HG03571 (cell line): Measurements from ENCODE around the gene MXD4.

Experiments used
- ATAC-seq: cut with Tn5 transposase; IDR thresholded peaks from one replicate; pipeline ENCODE4 v1.9.1; 2021; ENCODE audit not compliant: unreplicated experiment

MXD4 gene

GRCh38 chr4:2265113-2266110 is 3.5 kb upstream of the MXD4 start:
- no peak for ATAC-seq

GRCh38 chr4:2264481-2265041 is 2.7 kb upstream of the MXD4 start:
- no peak for ATAC-seq

GRCh38 chr4:2263926-2264321 is 2.0 kb upstream of the MXD4 start:
- ATAC-seq, result no peak

- ATAC-seq, result no peak
Observed at GRCh38 chr4:2262944-2263250, 988 bp upstream of the MXD4 start.

- ATAC-seq, result peak; percentile 88
Observed at GRCh38 chr4:2262145-2262943, 435 bp upstream of the MXD4 start.

- no peak for ATAC-seq
Observed at GRCh38 chr4:2261110-2261852, 628 bp downstream of the MXD4 start.

- no peak for ATAC-seq
Observed at GRCh38 chr4:2260344-2261109, 1.4 kb downstream of the MXD4 start.

GRCh38 chr4:2259541-2260343 is 2.2 kb downstream of the MXD4 start:
- no peak for ATAC-seq

GRCh38 chr4:2259036-2259540 is 2.8 kb downstream of the MXD4 start:
- ATAC-seq, result no peak

GRCh38 chr4:2258091-2259035 is 3.5 kb downstream of the MXD4 start:
- no peak for ATAC-seq

GRCh38 chr4:2257361-2258081 is 4.4 kb downstream of the MXD4 start:
- no peak for ATAC-seq

- ATAC-seq, result no peak
Observed at GRCh38 chr4:2256781-2257191, 5.1 kb downstream of the MXD4 start.

GRCh38 chr4:2256156-2256731 is 5.7 kb downstream of the MXD4 start:
- ATAC-seq, result no peak

- no peak for ATAC-seq
Observed at GRCh38 chr4:2255501-2256155, 6.3 kb downstream of the MXD4 start.

- no peak for ATAC-seq
Observed at GRCh38 chr4:2254665-2255500, 7.0 kb downstream of the MXD4 start.
